GM12878 (cell line): ENCODE data around the gene PKD1L1. TPM values are rescaled to one million over a fixed set of nuclear protein-coding genes. Genes with fewer than 3 reads are reported as not detected.

Experiments
- ATAC-seq: fragments of 200-7000 bp; cut with Tn5 transposase; 3 replicates; pipeline ENCODE4 v1.9.1; 2020; ENCODE audit warnings: mild to moderate bottlenecking, moderate library complexity
- BruUV-seq: library from RNA; stranded (reverse); fragments of 400-500 nt; replicated peaks from 2 replicates; lab custom pipeline; 2021; lab: Mats Ljungman, UMichigan
- CTCF ChIA-PET: fragments of 300-600 bp; sonication (Branson Sonifier 250); formaldehyde crosslinking; extraction: SDS; loops from one replicate; lab custom pipeline; 2021; ENCODE audit warnings: inconsistent platforms; lab: Yijun Ruan, JAX
- POLR2A ChIA-PET: fragments of 350-600 bp; formaldehyde crosslinking; extraction: SDS; loops from one replicate; lab custom pipeline; 2021; ENCODE audit warnings: inconsistent platforms; lab: Charles Lee
- RAD21 ChIA-PET: fragments of 300-600 bp; sonication (Branson Sonifier 250); formaldehyde crosslinking; loops from one replicate; lab custom pipeline; 2023; ENCODE audit warnings: antibody characterized with exemption; ENCODE audit not compliant: unreplicated experiment; lab: Charles Lee
- SMC1A ChIA-PET: fragments of 300-600 bp; sonication (Branson Sonifier 250); formaldehyde crosslinking; loops from one replicate; lab custom pipeline; 2023; ENCODE audit not compliant: unreplicated experiment, uncharacterized antibody; lab: Charles Lee
- DNase-seq: peaks from one replicate; pipeline ENCODE4 v3.0.0-alpha.2; 2011; ENCODE audit warnings: low read depth, low spot score
- FAIRE-seq: peaks from 3 replicates; lab custom pipeline; 2011; peaks lifted over from hg19 to GRCh38; lab: Jason Lieb, UNC
- H2AFZ ChIP-seq: 2 replicates; pipeline ENCODE4 v1.6.0; 2011; ENCODE audit warnings: low read depth, low read length, control low read depth; ENCODE audit not compliant: control insufficient read depth
- H3K27ac ChIP-seq: 2 replicates; pipeline ENCODE4 v1.5.1; 2011; ENCODE audit warnings: control low read depth; ENCODE audit not compliant: control insufficient read depth, insufficient read depth
- H3K27me3 ChIP-seq, 2 experiments: replicated peaks in 1 of 2; 2 replicates each; pipeline versions ENCODE4 v1.6.0 to v1.6.1; 2011; ENCODE audit warnings: low read length in 1 of 2; ENCODE audit not compliant: control insufficient read depth in 2 of 2, insufficient read depth in 2 of 2
- H3K36me3 ChIP-seq, 2 experiments: 2 replicates each; pipeline ENCODE4 v1.5.1; 2011; ENCODE audit warnings: low read length in 1 of 2; ENCODE audit not compliant: control insufficient read depth in 2 of 2, insufficient read depth in 2 of 2
- H3K4me1 ChIP-seq: 2 replicates; pipeline ENCODE4 v1.6.1; 2011; ENCODE audit warnings: mild to moderate bottlenecking, low read length, moderate library complexity, mixed read lengths; ENCODE audit not compliant: control insufficient read depth, insufficient read depth
- H3K4me2 ChIP-seq: 2 replicates; pipeline ENCODE4 v1.6.0; 2011; ENCODE audit warnings: control low read depth; ENCODE audit not compliant: control insufficient read depth, insufficient read depth
- H3K4me3 ChIP-seq: fragments of 200-600 bp; sonication (generic); 2 replicates; pipeline ENCODE4 v1.5.1; 2016
- H3K79me2 ChIP-seq: 2 replicates; pipeline ENCODE4 v1.6.0; 2011; ENCODE audit warnings: low read length; ENCODE audit not compliant: control insufficient read depth, insufficient read depth
- H3K9ac ChIP-seq: 2 replicates; pipeline ENCODE4 v1.8.0; 2011; ENCODE audit warnings: low read length, control low read depth, mixed read lengths; ENCODE audit not compliant: control insufficient read depth, insufficient read depth
- H3K9me3 ChIP-seq: replicated peaks from 3 replicates; pipeline ENCODE4 v1.5.1; 2011; ENCODE audit warnings: mild to moderate bottlenecking, low read length; ENCODE audit not compliant: control insufficient read depth, insufficient read depth
- H4K20me1 ChIP-seq: 2 replicates; pipeline ENCODE4 v1.6.0; 2011; ENCODE audit not compliant: control insufficient read depth, insufficient read depth
- CBX3 ChIP-seq: fragments of 200-600 bp; sonication (generic); IDR thresholded peaks from 2 replicates; pipeline ENCODE4 v1.6.1; 2016; ENCODE audit warnings: low read depth, borderline replicate concordance
- MEF2A ChIP-seq: IDR thresholded peaks from 2 replicates; pipeline ENCODE4 v1.6.1; 2011; ENCODE audit warnings: low read depth, mild to moderate bottlenecking, low read length, moderate library complexity; ENCODE audit not compliant: insufficient read depth
- MTA2 ChIP-seq: fragments of 450-650 bp; IDR thresholded peaks from 2 replicates; pipeline ENCODE4 v1.6.1; 2016; ENCODE audit warnings: low read depth, mild to moderate bottlenecking, moderate library complexity
- POU2F2 ChIP-seq: IDR thresholded peaks from 3 replicates; pipeline ENCODE4 v1.6.1; 2011; ENCODE audit warnings: low read depth, mild to moderate bottlenecking, low read length, borderline replicate concordance
- WGBS: methylation state at CpG from one replicate; pipeline ENCODE4 v1.1.6; 2016; ENCODE audit warnings: low lambda C conversion rate; ENCODE audit not compliant: insufficient replicate concordance, insufficient coverage; ENCODE audit errors: missing lambda C conversion rate; 5-methylcytosine and 5-hydroxymethylcytosine counted together
- in situ Hi-C: fragments of 300-500 bp; cut with MboI; formaldehyde crosslinking; loops from 9 replicates; pipeline ENCODE4 v1.14.3; 2018; ENCODE audit warnings: mixed read lengths
- intact Hi-C: fragments of 100-400 bp; cut with micrococcal nuclease; formaldehyde crosslinking; loops from one replicate; pipeline ENCODE4 v1.14.2; 2022; ENCODE audit not compliant: unreplicated experiment
- polyA plus RNA-seq, 11 experiments: library from polyadenylated mRNA; depleted of rRNA in 4 of 11; unstranded in 6 of 11; stranded (reverse) in 5 of 11; fragments of >200 nt; fragmentation: Nextera tagmentation in 4 of 11; fragmentation: Illumina TruSeq in 1 of 11; extraction: Ambion mirVana in 4 of 11; extraction: Trizol in 1 of 11; gene quantifications; 1 replicate in 1 of 11; 2 replicates in 10 of 11; pipeline versions ENCODE4 v1.2.1 to v1.2.3, GENCODE V29; 2011 to 2016; ENCODE audit warnings: inconsistent platforms in 2 of 11, missing spikeins in 2 of 11, low read depth in 1 of 11
- total RNA-seq, 4 experiments: library from RNA; depleted of rRNA in 3 of 4; stranded (reverse); fragments of >200 nt in 3 of 4; fragmentation: Illumina TruSeq in 1 of 4; extraction: Trizol in 1 of 4; gene quantifications; 2 replicates each; pipeline versions ENCODE4 v1.2.1 to v1.2.3, GENCODE V29; 2013 to 2021
- TF ChIP-seq, protein P1 (sequence below): fragments of 150-350 bp; IDR thresholded peaks from 2 replicates; pipeline ENCODE4 v1.6.1; 2016; ENCODE audit warnings: low read depth, low read length
- TF ChIP-seq, protein P2 (sequence below): fragments of 450-650 bp; IDR thresholded peaks from 2 replicates; pipeline ENCODE4 v1.6.1; 2018; ENCODE audit warnings: borderline replicate concordance, mild to moderate bottlenecking; ENCODE audit not compliant: partially characterized antibody
- TF ChIP-seq, protein P3 (sequence below): fragments of 450-650 bp; IDR thresholded peaks from 2 replicates; pipeline ENCODE4 v1.6.1; 2017; ENCODE audit warnings: borderline replicate concordance
- TF ChIP-seq, protein P4 (sequence below): fragments of 450-650 bp; formaldehyde crosslinking; IDR thresholded peaks from 2 replicates; pipeline ENCODE4 v1.5.0; 2022; ENCODE audit warnings: mild to moderate bottlenecking, missing genetic modification characterization

The PKD1L1 gene
- total and polyA plus RNA-seq, 10 of the 15 experiments (the other 5 are each of a cell fraction or from before 2014, with no cell fraction given) = under 0.01 to 0.05 (median 0.02) TPM; not detected in 3

DNA sequence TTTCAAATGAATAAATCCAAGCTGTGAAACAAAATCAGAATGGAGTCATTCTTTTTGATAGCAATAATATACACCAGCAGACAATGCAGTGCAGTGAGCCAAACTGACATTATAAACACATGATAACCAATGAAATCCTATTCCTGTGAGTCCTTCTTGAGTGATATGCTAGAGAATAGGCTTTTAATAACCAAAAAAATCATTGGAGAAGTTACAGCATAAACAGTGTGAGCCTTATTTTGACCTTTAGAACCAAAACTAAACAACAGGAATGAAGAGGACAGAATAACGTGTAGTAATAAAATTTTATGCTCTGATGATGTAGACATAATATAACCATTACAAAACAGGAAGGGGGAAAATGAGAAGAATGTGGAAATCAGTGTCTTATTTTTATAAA, 22.5 kb upstream of the PKD1L1 start:
- ChIA-PET RAD21 (interaction anchor here (1.0 kb wide), 1 partner anchor 25 kb away, joined by 3 read pairs; no protein-coding TSS in a partner anchor), POLR2A (no interaction called here), CTCF (interaction anchor here (1.0 to 2.7 kb wide), 3 partner anchors 10 to 25 kb away, joined by 3 to 35 read pairs (median 4); no protein-coding TSS in a partner anchor), SMC1A (interaction anchor here (2.7 kb wide), 1 partner anchor 26 kb away, joined by 18 read pairs; no protein-coding TSS in a partner anchor)
- ATAC-seq (no peak), DNase-seq (no peak), FAIRE-seq (no peak)
- intact Hi-C loops (no loop called here), in situ Hi-C loops (no loop called here)
- Histone ChIP-seq H3K9me3 (no peaks in the 10 kb centered on the region), H3K79me2 (no peaks in the 10 kb centered on the region), H3K4me1 (peaks cover 5% of the 10 kb centered on the region), H4K20me1 (no peaks in the 10 kb centered on the region), H3K4me2 (no peak overlapping the region), H3K27ac (no peak overlapping the region), H3K27me3 (no peaks in the 10 kb centered on the region), H2AFZ (no peak overlapping the region), H3K4me3 (no peak overlapping the region), H3K36me3 (peaks cover 4 to 25% of the 10 kb centered on the region in 2 experiments; a peak in 3 of 4 replicates), H3K9ac (no peak overlapping the region)
- 53% methylated on average over 1 of the region's 1 CpG for WGBS
- BruUV-seq = no TSS peak
- TF ChIP-seq MEF2A = no peak
- no peak for TF ChIP-seq POU2F2
- TF ChIP-seq MTA2 = no peak
- no peak for TF ChIP-seq CBX3
- TF ChIP-seq, protein P1, sequence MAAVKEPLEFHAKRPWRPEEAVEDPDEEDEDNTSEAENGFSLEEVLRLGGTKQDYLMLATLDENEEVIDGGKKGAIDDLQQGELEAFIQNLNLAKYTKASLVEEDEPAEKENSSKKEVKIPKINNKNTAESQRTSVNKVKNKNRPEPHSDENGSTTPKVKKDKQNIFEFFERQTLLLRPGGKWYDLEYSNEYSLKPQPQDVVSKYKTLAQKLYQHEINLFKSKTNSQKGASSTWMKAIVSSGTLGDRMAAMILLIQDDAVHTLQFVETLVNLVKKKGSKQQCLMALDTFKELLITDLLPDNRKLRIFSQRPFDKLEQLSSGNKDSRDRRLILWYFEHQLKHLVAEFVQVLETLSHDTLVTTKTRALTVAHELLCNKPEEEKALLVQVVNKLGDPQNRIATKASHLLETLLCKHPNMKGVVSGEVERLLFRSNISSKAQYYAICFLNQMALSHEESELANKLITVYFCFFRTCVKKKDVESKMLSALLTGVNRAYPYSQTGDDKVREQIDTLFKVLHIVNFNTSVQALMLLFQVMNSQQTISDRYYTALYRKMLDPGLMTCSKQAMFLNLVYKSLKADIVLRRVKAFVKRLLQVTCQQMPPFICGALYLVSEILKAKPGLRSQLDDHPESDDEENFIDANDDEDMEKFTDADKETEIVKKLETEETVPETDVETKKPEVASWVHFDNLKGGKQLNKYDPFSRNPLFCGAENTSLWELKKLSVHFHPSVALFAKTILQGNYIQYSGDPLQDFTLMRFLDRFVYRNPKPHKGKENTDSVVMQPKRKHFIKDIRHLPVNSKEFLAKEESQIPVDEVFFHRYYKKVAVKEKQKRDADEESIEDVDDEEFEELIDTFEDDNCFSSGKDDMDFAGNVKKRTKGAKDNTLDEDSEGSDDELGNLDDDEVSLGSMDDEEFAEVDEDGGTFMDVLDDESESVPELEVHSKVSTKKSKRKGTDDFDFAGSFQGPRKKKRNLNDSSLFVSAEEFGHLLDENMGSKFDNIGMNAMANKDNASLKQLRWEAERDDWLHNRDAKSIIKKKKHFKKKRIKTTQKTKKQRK = no peak
- TF ChIP-seq, protein P2, sequence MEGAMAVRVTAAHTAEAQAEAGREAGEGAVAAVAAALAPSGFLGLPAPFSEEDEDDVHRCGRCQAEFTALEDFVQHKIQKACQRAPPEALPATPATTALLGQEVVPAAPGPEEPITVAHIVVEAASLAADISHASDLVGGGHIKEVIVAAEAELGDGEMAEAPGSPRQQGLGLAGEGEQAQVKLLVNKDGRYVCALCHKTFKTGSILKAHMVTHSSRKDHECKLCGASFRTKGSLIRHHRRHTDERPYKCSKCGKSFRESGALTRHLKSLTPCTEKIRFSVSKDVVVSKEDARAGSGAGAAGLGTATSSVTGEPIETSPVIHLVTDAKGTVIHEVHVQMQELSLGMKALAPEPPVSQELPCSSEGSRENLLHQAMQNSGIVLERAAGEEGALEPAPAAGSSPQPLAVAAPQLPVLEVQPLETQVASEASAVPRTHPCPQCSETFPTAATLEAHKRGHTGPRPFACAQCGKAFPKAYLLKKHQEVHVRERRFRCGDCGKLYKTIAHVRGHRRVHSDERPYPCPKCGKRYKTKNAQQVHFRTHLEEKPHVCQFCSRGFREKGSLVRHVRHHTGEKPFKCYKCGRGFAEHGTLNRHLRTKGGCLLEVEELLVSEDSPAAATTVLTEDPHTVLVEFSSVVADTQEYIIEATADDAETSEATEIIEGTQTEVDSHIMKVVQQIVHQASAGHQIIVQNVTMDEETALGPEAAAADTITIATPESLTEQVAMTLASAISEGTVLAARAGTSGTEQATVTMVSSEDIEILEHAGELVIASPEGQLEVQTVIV = no peak
- TF ChIP-seq, protein P3, sequence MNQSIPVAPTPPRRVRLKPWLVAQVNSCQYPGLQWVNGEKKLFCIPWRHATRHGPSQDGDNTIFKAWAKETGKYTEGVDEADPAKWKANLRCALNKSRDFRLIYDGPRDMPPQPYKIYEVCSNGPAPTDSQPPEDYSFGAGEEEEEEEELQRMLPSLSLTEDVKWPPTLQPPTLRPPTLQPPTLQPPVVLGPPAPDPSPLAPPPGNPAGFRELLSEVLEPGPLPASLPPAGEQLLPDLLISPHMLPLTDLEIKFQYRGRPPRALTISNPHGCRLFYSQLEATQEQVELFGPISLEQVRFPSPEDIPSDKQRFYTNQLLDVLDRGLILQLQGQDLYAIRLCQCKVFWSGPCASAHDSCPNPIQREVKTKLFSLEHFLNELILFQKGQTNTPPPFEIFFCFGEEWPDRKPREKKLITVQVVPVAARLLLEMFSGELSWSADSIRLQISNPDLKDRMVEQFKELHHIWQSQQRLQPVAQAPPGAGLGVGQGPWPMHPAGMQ = no peak
- TF ChIP-seq, protein P4, sequence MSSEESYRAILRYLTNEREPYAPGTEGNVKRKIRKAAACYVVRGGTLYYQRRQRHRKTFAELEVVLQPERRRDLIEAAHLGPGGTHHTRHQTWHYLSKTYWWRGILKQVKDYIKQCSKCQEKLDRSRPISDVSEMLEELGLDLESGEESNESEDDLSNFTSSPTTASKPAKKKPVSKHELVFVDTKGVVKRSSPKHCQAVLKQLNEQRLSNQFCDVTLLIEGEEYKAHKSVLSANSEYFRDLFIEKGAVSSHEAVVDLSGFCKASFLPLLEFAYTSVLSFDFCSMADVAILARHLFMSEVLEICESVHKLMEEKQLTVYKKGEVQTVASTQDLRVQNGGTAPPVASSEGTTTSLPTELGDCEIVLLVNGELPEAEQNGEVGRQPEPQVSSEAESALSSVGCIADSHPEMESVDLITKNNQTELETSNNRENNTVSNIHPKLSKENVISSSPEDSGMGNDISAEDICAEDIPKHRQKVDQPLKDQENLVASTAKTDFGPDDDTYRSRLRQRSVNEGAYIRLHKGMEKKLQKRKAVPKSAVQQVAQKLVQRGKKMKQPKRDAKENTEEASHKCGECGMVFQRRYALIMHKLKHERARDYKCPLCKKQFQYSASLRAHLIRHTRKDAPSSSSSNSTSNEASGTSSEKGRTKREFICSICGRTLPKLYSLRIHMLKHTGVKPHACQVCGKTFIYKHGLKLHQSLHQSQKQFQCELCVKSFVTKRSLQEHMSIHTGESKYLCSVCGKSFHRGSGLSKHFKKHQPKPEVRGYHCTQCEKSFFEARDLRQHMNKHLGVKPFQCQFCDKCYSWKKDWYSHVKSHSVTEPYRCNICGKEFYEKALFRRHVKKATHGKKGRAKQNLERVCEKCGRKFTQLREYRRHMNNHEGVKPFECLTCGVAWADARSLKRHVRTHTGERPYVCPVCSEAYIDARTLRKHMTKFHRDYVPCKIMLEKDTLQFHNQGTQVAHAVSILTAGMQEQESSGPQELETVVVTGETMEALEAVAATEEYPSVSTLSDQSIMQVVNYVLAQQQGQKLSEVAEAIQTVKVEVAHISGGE = no peak
